GM13976 (cell line): Measurements from ENCODE around the gene DUOXA1.
A peak's percentile ranks its signal among the peaks of the same experiment; 100 is the strongest.

Experiments
- DNase-seq: peaks from one replicate; pipeline ENCODE4 v3.0.0; 2012; ENCODE audit warnings: low spot score
- CTCF ChIP-seq: IDR thresholded peaks from 2 replicates; pipeline ENCODE4 v1.5.1; 2012; ENCODE audit warnings: borderline replicate concordance, mild to moderate bottlenecking; ENCODE audit not compliant: insufficient read depth; ENCODE audit errors: extremely low read depth, missing control alignments, control extremely low read depth
- in situ Hi-C: fragments of 300-500 bp; cut with MboI; formaldehyde crosslinking; loops from one replicate; pipeline ENCODE4 v1.12.0; 2022; ENCODE audit warnings: low sequenced_read_pairs, mixed read lengths, inconsistent platforms; ENCODE audit not compliant: unreplicated experiment

Gene DUOXA1

GRCh38 chr15:45118996-45119395 lies 10.7 kb downstream of the DUOXA1 start:
- in situ Hi-C loops, result loop anchor here (25.0 kb wide), 1 partner anchor 157 kb away; the partner anchor contains the start of gene TERB2
- TF ChIP-seq CTCF, result no peak
- DNase-seq, result no peak

- peak; percentile 93 for DNase-seq
- peak; percentile 99 for TF ChIP-seq CTCF
- in situ Hi-C loops, result loop anchor here (25.0 kb wide), 1 partner anchor 156 kb away; the partner anchor contains the start of gene TERB2
Measured at GRCh38 chr15:45118131-45118588, 11.5 kb downstream of the DUOXA1 start.

GRCh38 chr15:45117308-45118130 lies 12.2 kb downstream of the DUOXA1 start:
- TF ChIP-seq CTCF, result no peak
- in situ Hi-C loops, result loop anchor here (25.0 kb wide), 1 partner anchor 155 kb away; the partner anchor contains the start of gene TERB2
- no peak for DNase-seq

GRCh38 chr15:45116482-45117307 lies 13.0 kb downstream of the DUOXA1 start:
- TF ChIP-seq CTCF, result no peak
- DNase-seq, result no peak
- in situ Hi-C loops, result loop anchor here (25.0 kb wide), 1 partner anchor 154 kb away; the partner anchor contains the start of gene TERB2

- TF ChIP-seq CTCF, result no peak
- in situ Hi-C loops, result loop anchor here (25.0 kb wide), 1 partner anchor 154 kb away; the partner anchor contains the start of gene TERB2
- DNase-seq, result no peak
Measured at GRCh38 chr15:45116006-45116481, 13.6 kb downstream of the DUOXA1 start.

- TF ChIP-seq CTCF, result no peak
- DNase-seq, result no peak
- in situ Hi-C loops, result loop anchor here (25.0 kb wide), 1 partner anchor 153 kb away; the partner anchor contains the start of gene TERB2
Measured at GRCh38 chr15:45115312-45115820, 14.3 kb downstream of the DUOXA1 start.
